ENCODE data around the gene GPR55. TPM values are rescaled to one million over a fixed set of nuclear protein-coding genes. Genes with fewer than 3 reads are reported as not detected.
A peak's percentile ranks its signal among the peaks of the same experiment; 100 is the strongest.

The GPR55 gene
- total and polyA plus RNA-seq, 8 donors, result 0.06 to 0.24 (median 0.09) TPM; not detected in 3

GRCh38 chr2:230864605-230865306 is 60.3 kb downstream of the GPR55 start, which contains the start of gene ITM2C:
Gene ITM2C (plus strand): TSS chr2:230864942. CDS start chr2:230865026, 84 bp downstream.
- peak; percentile 59 to 87 (median 80) for DNase-seq
- intact Hi-C loops (cut with DNase I), result no loop called here
- ATAC-seq, result peak; percentile 92

GRCh38 chr2:230864122-230864604 is 60.9 kb downstream of the GPR55 start:
- intact Hi-C loops (cut with DNase I), result no loop called here
- TF ChIP-seq CTCF (IDR thresholded peaks at IDR 0.05), result no peak

More at GRCh38 chr2:230864605-230865306, 60.3 kb downstream of the GPR55 start, which contains the start of gene ITM2C:
- no peak for TF ChIP-seq CTCF (IDR thresholded peaks at IDR 0.05)
- H3K27me3 ChIP-seq, result peaks cover 5 to 59% of the 10 kb centered on the region in 2 donors
- peak within 1 kb of the TSS; percentile 58 to 66 for H3K4me3 ChIP-seq
- H3K9me3 ChIP-seq, result no peaks in the 10 kb centered on the region
- peaks cover 0 to 41% of the 10 kb centered on the region in 2 donors for H3K4me1 ChIP-seq
- no peaks in the 10 kb centered on the region for H3K36me3 ChIP-seq
- H3K27ac ChIP-seq, result no peak within 1 kb of the TSS

DNA sequence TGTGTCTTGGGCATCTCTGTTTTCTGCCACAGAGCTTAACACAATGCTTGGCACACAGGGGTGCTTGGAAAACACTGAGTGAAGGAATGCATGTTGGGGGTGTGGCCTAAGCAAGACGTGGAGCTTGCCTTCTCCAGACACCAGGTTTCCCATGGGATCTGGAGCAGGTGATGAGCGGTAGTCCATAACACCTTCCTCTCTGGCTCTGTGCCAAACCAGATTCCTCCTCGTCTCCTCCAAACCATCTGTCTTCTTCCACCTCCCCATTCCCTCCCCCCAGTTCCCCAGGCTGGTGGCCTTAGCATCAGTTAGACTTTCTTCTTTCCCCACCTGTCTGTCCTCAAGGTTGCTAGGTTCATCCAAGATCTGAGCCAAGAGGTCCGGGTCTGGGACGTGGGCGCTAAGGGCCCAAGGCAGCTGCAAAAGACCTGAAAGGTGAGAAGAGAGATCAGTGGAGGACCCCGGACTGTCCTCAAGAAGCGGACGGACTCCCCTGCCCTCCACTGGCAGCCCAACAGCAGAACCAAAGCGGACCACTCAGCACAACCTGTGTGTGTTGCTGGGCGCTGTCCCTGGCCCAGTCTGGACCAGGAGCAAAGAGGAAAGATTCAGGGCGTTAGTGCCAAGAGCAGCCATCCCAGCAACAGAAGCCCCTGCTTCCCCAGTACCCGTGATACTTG is 61.5 kb downstream of the GPR55 start:
- Histone ChIP-seq H3K9me3 (no peaks in the 10 kb centered on the region), H3K4me3 (no peak overlapping the region), H3K4me1 (peaks cover 0 to 36% of the 10 kb centered on the region in 2 donors), H3K27me3 (peaks cover 5 to 65% of the 10 kb centered on the region in 2 donors), H3K36me3 (no peaks in the 10 kb centered on the region), H3K27ac (no peak overlapping the region)
- no peak for DNase-seq
- no peak for ATAC-seq
- no peak for TF ChIP-seq CTCF (IDR thresholded peaks at IDR 0.05)
- intact Hi-C loops (cut with DNase I), result no loop called here

More at GRCh38 chr2:230864122-230864604, 60.9 kb downstream of the GPR55 start:
- Histone ChIP-seq H3K36me3 (no peaks in the 10 kb centered on the region), H3K27ac (no peak overlapping the region), H3K4me3 (peak overlapping the region; percentile 58 to 66), H3K4me1 (peaks cover 0 to 36% of the 10 kb centered on the region in 2 donors), H3K9me3 (no peaks in the 10 kb centered on the region), H3K27me3 (peaks cover 5 to 65% of the 10 kb centered on the region in 2 donors)
- ATAC-seq, result no peak
- DNase-seq, result no peak

- DNase-seq (no peak), ATAC-seq (no peak)
- no peaks in the 10 kb centered on the region for H3K36me3 ChIP-seq
- H3K4me3 ChIP-seq, result no peak overlapping the region
- H3K9me3 ChIP-seq, result no peaks in the 10 kb centered on the region
- peaks cover 0 to 36% of the 10 kb centered on the region in 2 donors for H3K4me1 ChIP-seq
- no peak overlapping the region for H3K27ac ChIP-seq
- intact Hi-C loops (cut with DNase I), result no loop called here
- H3K27me3 ChIP-seq, result peaks cover 5 to 71% of the 10 kb centered on the region in 2 donors
- TF ChIP-seq CTCF (IDR thresholded peaks at IDR 0.05), result no peak
These were observed 62.0 kb downstream of the GPR55 start for GRCh38 chr2:230863031-230863430.

DNA sequence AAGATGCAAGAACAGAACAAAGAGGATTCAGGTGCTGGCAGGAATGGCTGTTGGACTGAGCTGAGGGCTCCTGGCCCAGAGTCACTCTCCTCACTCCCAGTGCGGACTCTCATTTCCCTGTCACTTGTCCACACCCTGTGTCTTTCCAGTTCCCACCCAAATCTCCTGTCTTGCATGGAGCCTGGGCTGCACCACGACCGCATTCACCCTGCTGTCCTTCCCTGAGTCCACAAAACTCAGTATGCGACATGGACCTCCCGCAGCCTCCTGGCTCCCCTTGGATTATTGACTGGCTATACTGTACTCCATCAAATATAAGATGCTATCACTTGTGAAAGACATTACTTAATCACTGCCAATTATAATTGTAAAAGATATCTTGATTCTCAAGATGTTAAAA is 62.8 kb downstream of the GPR55 start:
- peaks cover 5 to 77% of the 10 kb centered on the region in 2 donors for H3K27me3 ChIP-seq
- intact Hi-C loops (cut with DNase I), result no loop called here
- DNase-seq, result no peak
- ATAC-seq, result no peak
- no peaks in the 10 kb centered on the region for H3K9me3 ChIP-seq
- TF ChIP-seq CTCF (IDR thresholded peaks at IDR 0.05), result no peak
- H3K4me3 ChIP-seq, result no peak overlapping the region
- peaks cover 0 to 34% of the 10 kb centered on the region in 2 donors for H3K4me1 ChIP-seq
- no peak overlapping the region for H3K27ac ChIP-seq
- no peaks in the 10 kb centered on the region for H3K36me3 ChIP-seq

Data from left lung (tissue), 10 donors.